ENCODE data around the gene MYO3B.
A peak's percentile ranks its signal among the peaks of the same experiment; 100 is the strongest.

MYO3B gene

GRCh38 chr2:170157025-170157684 is 20.8 kb upstream of the MYO3B start:
- Histone ChIP-seq H3K18ac (ENCODE audit: low read length) (no peak overlapping the region), H3K4me3 (ENCODE audit: low read depth, low read length) (no peak overlapping the region), H4K8ac (ENCODE audit: low read depth, low read length) (no peak overlapping the region), H4K12ac (ENCODE audit: low read depth, low read length) (no peak overlapping the region), H2BK5ac (ENCODE audit: low read depth, low read length, poor library complexity) (no peak overlapping the region), H3K79me2 (ENCODE audit: control insufficient read depth, insufficient read depth, low read length, poor library complexity) (no peaks in the 10 kb centered on the region), H2AFZ (ENCODE audit: insufficient read depth, low read length, poor library complexity) (no peak overlapping the region), H3K27ac (ENCODE audit: low read depth, low read length) (no peak overlapping the region), H3K79me1 (ENCODE audit: low read length) (no peaks in the 10 kb centered on the region), H2BK120ac (ENCODE audit: insufficient read depth, low read length, poor library complexity) (no peak overlapping the region), H2BK12ac (ENCODE audit: low read length) (no peak overlapping the region), H3K27me3 (ENCODE audit: insufficient read depth, low read length) (no peaks in the 10 kb centered on the region), H4K91ac (ENCODE audit: low read depth, low read length) (no peak overlapping the region), H3K14ac (ENCODE audit: low read length) (no peak overlapping the region), H3K4me2 (ENCODE audit: low read length) (no peak overlapping the region), H3K23ac (ENCODE audit: low read length) (no peak overlapping the region), H3K36me3 (ENCODE audit: control insufficient read depth in 1 of 2, insufficient read depth in 2 of 2, low read length in 2 of 2) (no peaks in the 10 kb centered on the region), H3K4me1 (ENCODE audit: control insufficient read depth in 1 of 2, insufficient read depth in 2 of 2, low read length in 2 of 2) (no peaks in the 10 kb centered on the region), H3K4ac (ENCODE audit: low read depth, low read length) (no peak overlapping the region), H2AK5ac (ENCODE audit: low read length) (no peak overlapping the region), H3K9ac (ENCODE audit: low read length) (no peak overlapping the region), H3K9me3 (ENCODE audit: insufficient read depth, low read depth, low read length) (peaks cover 3% of the 10 kb centered on the region)
- WGBS (ENCODE audit: extremely low coverage, insufficient coverage, insufficient read length) = no CpG with 5 or more reads among the region's 3 CpGs
- no peak for DNase-seq

GRCh38 chr2:170159060-170159459 is 18.9 kb upstream of the MYO3B start:
- no peak for DNase-seq
- H3K4me1 ChIP-seq (ENCODE audit: control insufficient read depth in 1 of 2, insufficient read depth in 2 of 2, low read length in 2 of 2) = no peaks in the 10 kb centered on the region

GRCh38 chr2:170161516-170162270 is 16.3 kb upstream of the MYO3B start:
- DNase-seq = no peak
- Histone ChIP-seq H3K27me3 (ENCODE audit: insufficient read depth, low read length) (no peaks in the 10 kb centered on the region), H3K36me3 (ENCODE audit: control insufficient read depth in 1 of 2, insufficient read depth in 2 of 2, low read length in 2 of 2) (no peaks in the 10 kb centered on the region), H3K9ac (ENCODE audit: low read length) (no peak overlapping the region), H3K4me2 (ENCODE audit: low read length) (no peak overlapping the region), H3K4me1 (ENCODE audit: control insufficient read depth in 1 of 2, insufficient read depth in 2 of 2, low read length in 2 of 2) (no peaks in the 10 kb centered on the region), H3K23ac (ENCODE audit: low read length) (no peak overlapping the region), H3K79me1 (ENCODE audit: low read length) (no peaks in the 10 kb centered on the region), H2BK120ac (ENCODE audit: insufficient read depth, low read length, poor library complexity) (no peak overlapping the region), H2BK5ac (ENCODE audit: low read depth, low read length, poor library complexity) (no peak overlapping the region), H4K8ac (ENCODE audit: low read depth, low read length) (no peak overlapping the region), H3K18ac (ENCODE audit: low read length) (no peak overlapping the region), H4K12ac (ENCODE audit: low read depth, low read length) (no peak overlapping the region), H2AK5ac (ENCODE audit: low read length) (no peak overlapping the region), H3K79me2 (ENCODE audit: control insufficient read depth, insufficient read depth, low read length, poor library complexity) (no peaks in the 10 kb centered on the region), H2BK12ac (ENCODE audit: low read length) (no peak overlapping the region), H2AFZ (ENCODE audit: insufficient read depth, low read length, poor library complexity) (no peak overlapping the region), H3K4me3 (ENCODE audit: low read depth, low read length) (no peak overlapping the region), H3K14ac (ENCODE audit: low read length) (no peak overlapping the region), H3K9me3 (ENCODE audit: insufficient read depth, low read depth, low read length) (peaks cover 2% of the 10 kb centered on the region), H3K4ac (ENCODE audit: low read depth, low read length) (no peak overlapping the region), H4K91ac (ENCODE audit: low read depth, low read length) (no peak overlapping the region), H3K27ac (ENCODE audit: low read depth, low read length) (no peak overlapping the region)
- WGBS (ENCODE audit: extremely low coverage, insufficient coverage, insufficient read length) = no CpG with 5 or more reads among the region's 4 CpGs

More at GRCh38 chr2:170159060-170159459, 18.9 kb upstream of the MYO3B start:
- Histone ChIP-seq H2BK12ac (ENCODE audit: low read length) (no peak overlapping the region), H2BK5ac (ENCODE audit: low read depth, low read length, poor library complexity) (no peak overlapping the region), H3K4me3 (ENCODE audit: low read depth, low read length) (no peak overlapping the region), H3K27ac (ENCODE audit: low read depth, low read length) (no peak overlapping the region), H3K23ac (ENCODE audit: low read length) (no peak overlapping the region), H3K4ac (ENCODE audit: low read depth, low read length) (no peak overlapping the region), H4K91ac (ENCODE audit: low read depth, low read length) (no peak overlapping the region), H3K9ac (ENCODE audit: low read length) (no peak overlapping the region), H4K8ac (ENCODE audit: low read depth, low read length) (no peak overlapping the region), H2AK5ac (ENCODE audit: low read length) (no peak overlapping the region), H3K36me3 (ENCODE audit: control insufficient read depth in 1 of 2, insufficient read depth in 2 of 2, low read length in 2 of 2) (no peaks in the 10 kb centered on the region), H2AFZ (ENCODE audit: insufficient read depth, low read length, poor library complexity) (no peak overlapping the region), H3K79me1 (ENCODE audit: low read length) (no peaks in the 10 kb centered on the region), H3K18ac (ENCODE audit: low read length) (no peak overlapping the region), H3K4me2 (ENCODE audit: low read length) (no peak overlapping the region), H4K12ac (ENCODE audit: low read depth, low read length) (no peak overlapping the region), H3K14ac (ENCODE audit: low read length) (no peak overlapping the region), H2BK120ac (ENCODE audit: insufficient read depth, low read length, poor library complexity) (no peak overlapping the region), H3K9me3 (ENCODE audit: insufficient read depth, low read depth, low read length) (peaks cover 2% of the 10 kb centered on the region), H3K79me2 (ENCODE audit: control insufficient read depth, insufficient read depth, low read length, poor library complexity) (no peaks in the 10 kb centered on the region), H3K27me3 (ENCODE audit: insufficient read depth, low read length) (no peaks in the 10 kb centered on the region)

- no peaks in the 10 kb centered on the region for H3K79me1 ChIP-seq (ENCODE audit: low read length)
- no peak overlapping the region for H3K23ac ChIP-seq (ENCODE audit: low read length)
- no peak overlapping the region for H4K8ac ChIP-seq (ENCODE audit: low read depth, low read length)
- no peak overlapping the region for H3K18ac ChIP-seq (ENCODE audit: low read length)
- no peaks in the 10 kb centered on the region for H3K4me1 ChIP-seq (ENCODE audit: control insufficient read depth in 1 of 2, insufficient read depth in 2 of 2, low read length in 2 of 2)
- H3K9ac ChIP-seq (ENCODE audit: low read length) = no peak overlapping the region
- peaks cover 2% of the 10 kb centered on the region for H3K9me3 ChIP-seq (ENCODE audit: insufficient read depth, low read depth, low read length)
- H3K27me3 ChIP-seq (ENCODE audit: insufficient read depth, low read length) = no peaks in the 10 kb centered on the region
- H3K4me2 ChIP-seq (ENCODE audit: low read length) = no peak overlapping the region
- H2AFZ ChIP-seq (ENCODE audit: insufficient read depth, low read length, poor library complexity) = no peak overlapping the region
- H4K91ac ChIP-seq (ENCODE audit: low read depth, low read length) = no peak overlapping the region
- no peak overlapping the region for H2BK5ac ChIP-seq (ENCODE audit: low read depth, low read length, poor library complexity)
- H4K12ac ChIP-seq (ENCODE audit: low read depth, low read length) = no peak overlapping the region
- peak; percentile 36 to 83 for DNase-seq
- no peak overlapping the region for H3K4ac ChIP-seq (ENCODE audit: low read depth, low read length)
- no peak overlapping the region for H2BK12ac ChIP-seq (ENCODE audit: low read length)
- no peak overlapping the region for H3K14ac ChIP-seq (ENCODE audit: low read length)
- no CpG with 5 or more reads among the region's 4 CpGs for WGBS (ENCODE audit: extremely low coverage, insufficient coverage, insufficient read length)
- H2AK5ac ChIP-seq (ENCODE audit: low read length) = no peak overlapping the region
- no peaks in the 10 kb centered on the region for H3K36me3 ChIP-seq (ENCODE audit: control insufficient read depth in 1 of 2, insufficient read depth in 2 of 2, low read length in 2 of 2)
- H3K4me3 ChIP-seq (ENCODE audit: low read depth, low read length) = no peak overlapping the region
- H3K27ac ChIP-seq (ENCODE audit: low read depth, low read length) = no peak overlapping the region
- H3K79me2 ChIP-seq (ENCODE audit: control insufficient read depth, insufficient read depth, low read length, poor library complexity) = no peaks in the 10 kb centered on the region
- no peak overlapping the region for H2BK120ac ChIP-seq (ENCODE audit: insufficient read depth, low read length, poor library complexity)
Measured at GRCh38 chr2:170162271-170162632, 15.7 kb upstream of the MYO3B start.

Data from trophoblast cell (in vitro differentiated cells and primary cell).